ENCODE data around the gene ATP6V1E1.

ATP6V1E1 gene

GRCh38 chr22:17562906-17563870, 65.4 kb downstream of the ATP6V1E1 start, which contains the start of gene SLC25A18:
Gene SLC25A18, plus strand, starts transcription at chr22:17563498. Its CDS starts 16,447 bp downstream, at chr22:17579945.
- Histone ChIP-seq H3K9ac (ENCODE audit: low read length) (no peak within 1 kb of the TSS), H3K9me3 (ENCODE audit: low read length) (no peaks in the 10 kb centered on the region), H3K4me3 (ENCODE audit: low read depth in 1 of 2, low read length in 2 of 2) (peak within 1 kb of the TSS in 1 of 2 donors; percentile 47), H3K4me1 (ENCODE audit: insufficient read depth, low read length) (peaks cover 8% of the 10 kb centered on the region), H3K36me3 (ENCODE audit: insufficient read depth, low read length) (no peaks in the 10 kb centered on the region), H3K27me3 (ENCODE audit: control insufficient read depth in 1 of 2, insufficient read depth in 2 of 2, low read length in 2 of 2) (no peaks in the 10 kb centered on the region), H3K27ac (ENCODE audit: low read depth, low read length) (peak within 1 kb of the TSS; percentile 53)

DNA sequence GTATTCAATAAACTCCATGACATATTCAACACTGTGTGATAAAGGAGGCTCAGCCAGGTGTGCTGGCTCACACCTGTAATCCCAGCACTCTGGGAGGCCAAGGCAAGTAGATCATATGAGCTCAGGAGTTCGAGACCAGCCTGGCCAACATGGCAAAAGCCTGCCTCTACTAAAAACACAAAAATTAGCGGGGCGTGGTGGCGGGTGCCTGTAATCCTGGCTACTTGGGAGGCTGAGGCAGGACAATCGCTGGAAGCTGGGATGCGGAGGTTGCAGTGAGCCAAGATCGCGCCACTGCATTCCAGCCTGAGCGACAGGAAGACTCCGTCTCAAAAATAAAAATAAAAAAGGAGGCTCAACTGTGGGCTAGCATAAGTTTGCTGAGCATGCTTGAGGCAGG, 69.4 kb downstream of the ATP6V1E1 start:
- Histone ChIP-seq H3K9me3 (ENCODE audit: low read length) (no peaks in the 10 kb centered on the region), H3K4me3 (ENCODE audit: low read depth in 1 of 2, low read length in 2 of 2) (no peak overlapping the region), H3K36me3 (ENCODE audit: insufficient read depth, low read length) (no peaks in the 10 kb centered on the region), H3K27ac (ENCODE audit: low read depth, low read length) (no peak overlapping the region), H3K27me3 (ENCODE audit: control insufficient read depth in 1 of 2, insufficient read depth in 2 of 2, low read length in 2 of 2) (no peaks in the 10 kb centered on the region), H3K9ac (ENCODE audit: low read length) (no peak overlapping the region), H3K4me1 (ENCODE audit: insufficient read depth, low read length) (peaks cover 7% of the 10 kb centered on the region)

GRCh38 chr22:17554814-17555213, 73.7 kb downstream of the ATP6V1E1 start:
- Histone ChIP-seq H3K4me3 (ENCODE audit: low read depth in 1 of 2, low read length in 2 of 2) (no peak overlapping the region), H3K27ac (ENCODE audit: low read depth, low read length) (no peak overlapping the region), H3K27me3 (ENCODE audit: control insufficient read depth in 1 of 2, insufficient read depth in 2 of 2, low read length in 2 of 2) (no peaks in the 10 kb centered on the region), H3K4me1 (ENCODE audit: insufficient read depth, low read length) (peaks cover 8% of the 10 kb centered on the region), H3K9me3 (ENCODE audit: low read length) (no peaks in the 10 kb centered on the region), H3K9ac (ENCODE audit: low read length) (no peak overlapping the region), H3K36me3 (ENCODE audit: insufficient read depth, low read length) (no peaks in the 10 kb centered on the region)

- H3K27ac ChIP-seq (ENCODE audit: low read depth, low read length) = no peak overlapping the region
- H3K27me3 ChIP-seq (ENCODE audit: control insufficient read depth in 1 of 2, insufficient read depth in 2 of 2, low read length in 2 of 2) = no peaks in the 10 kb centered on the region
- H3K4me1 ChIP-seq (ENCODE audit: insufficient read depth, low read length) = peaks cover 8% of the 10 kb centered on the region
- H3K4me3 ChIP-seq (ENCODE audit: low read depth in 1 of 2, low read length in 2 of 2) = no peak overlapping the region
- no peak overlapping the region for H3K9ac ChIP-seq (ENCODE audit: low read length)
- H3K36me3 ChIP-seq (ENCODE audit: insufficient read depth, low read length) = no peaks in the 10 kb centered on the region
- H3K9me3 ChIP-seq (ENCODE audit: low read length) = no peaks in the 10 kb centered on the region
These were observed 75.8 kb downstream of the ATP6V1E1 start for GRCh38 chr22:17552737-17553136.

DNA sequence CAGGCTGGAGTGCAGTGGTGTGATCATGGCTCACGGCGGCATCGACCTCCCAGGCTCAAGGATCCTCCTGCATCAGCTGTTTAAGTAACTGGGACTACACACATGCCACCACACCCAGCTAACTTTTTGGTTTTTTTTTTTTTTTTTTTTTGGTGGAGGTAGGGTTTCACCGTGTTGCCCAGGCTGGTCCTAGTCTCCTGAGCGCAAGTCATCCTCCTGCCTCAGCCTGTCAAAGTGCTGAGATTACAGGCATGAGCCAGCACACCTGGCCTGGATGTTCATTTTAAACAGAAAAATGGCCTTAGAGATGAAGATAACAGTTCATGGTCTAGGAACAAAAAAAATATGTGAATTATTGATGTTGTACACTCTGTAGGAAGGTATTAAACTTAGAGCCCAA, 78.9 kb downstream of the ATP6V1E1 start:
- H3K4me1 ChIP-seq (ENCODE audit: insufficient read depth, low read length) = peaks cover 8% of the 10 kb centered on the region
- no peaks in the 10 kb centered on the region for H3K27me3 ChIP-seq (ENCODE audit: control insufficient read depth in 1 of 2, insufficient read depth in 2 of 2, low read length in 2 of 2)
- no peak overlapping the region for H3K4me3 ChIP-seq (ENCODE audit: low read depth in 1 of 2, low read length in 2 of 2)
- no peak overlapping the region for H3K27ac ChIP-seq (ENCODE audit: low read depth, low read length)
- H3K9me3 ChIP-seq (ENCODE audit: low read length) = no peaks in the 10 kb centered on the region
- H3K9ac ChIP-seq (ENCODE audit: low read length) = no peak overlapping the region
- H3K36me3 ChIP-seq (ENCODE audit: insufficient read depth, low read length) = no peaks in the 10 kb centered on the region

DNA sequence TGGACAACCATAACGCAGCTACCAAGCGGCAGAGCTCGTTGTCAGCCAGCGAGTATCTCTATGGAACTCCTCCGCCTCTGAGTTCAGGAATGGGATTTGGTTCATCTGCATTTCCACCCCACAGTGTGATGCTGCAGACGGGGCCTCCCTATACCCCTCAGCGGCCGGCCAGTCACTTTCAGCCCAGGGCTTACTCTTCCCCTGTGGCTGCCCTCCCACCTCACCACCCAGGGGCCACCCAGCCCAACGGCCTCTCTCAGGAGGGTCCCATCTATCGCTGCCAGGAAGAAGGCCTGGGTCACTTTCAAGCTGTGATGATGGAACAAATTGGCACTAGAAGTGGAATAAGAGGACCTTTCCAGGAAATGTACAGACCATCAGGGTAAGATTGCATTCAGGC, 79.4 kb downstream of the ATP6V1E1 start:
- H3K4me3 ChIP-seq (ENCODE audit: low read depth in 1 of 2, low read length in 2 of 2) = no peak overlapping the region
- H3K9ac ChIP-seq (ENCODE audit: low read length) = no peak overlapping the region
- H3K9me3 ChIP-seq (ENCODE audit: low read length) = no peaks in the 10 kb centered on the region
- H3K4me1 ChIP-seq (ENCODE audit: insufficient read depth, low read length) = peaks cover 8% of the 10 kb centered on the region
- H3K27ac ChIP-seq (ENCODE audit: low read depth, low read length) = no peak overlapping the region
- H3K27me3 ChIP-seq (ENCODE audit: control insufficient read depth in 1 of 2, insufficient read depth in 2 of 2, low read length in 2 of 2) = no peaks in the 10 kb centered on the region
- H3K36me3 ChIP-seq (ENCODE audit: insufficient read depth, low read length) = no peaks in the 10 kb centered on the region

DNA sequence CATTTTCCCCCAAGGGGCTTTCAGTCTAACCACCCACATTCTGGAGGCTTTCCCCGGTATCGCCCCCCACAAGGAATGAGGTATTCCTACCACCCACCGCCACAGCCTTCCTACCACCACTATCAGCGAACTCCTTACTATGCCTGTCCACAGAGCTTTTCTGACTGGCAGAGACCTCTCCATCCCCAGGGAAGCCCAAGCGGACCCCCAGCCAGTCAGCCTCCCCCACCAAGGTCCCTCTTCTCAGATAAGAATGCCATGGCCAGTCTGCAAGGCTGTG, 79.9 kb downstream of the ATP6V1E1 start:
- no peak overlapping the region for H3K4me3 ChIP-seq (ENCODE audit: low read depth in 1 of 2, low read length in 2 of 2)
- no peak overlapping the region for H3K27ac ChIP-seq (ENCODE audit: low read depth, low read length)
- H3K27me3 ChIP-seq (ENCODE audit: control insufficient read depth in 1 of 2, insufficient read depth in 2 of 2, low read length in 2 of 2) = no peaks in the 10 kb centered on the region
- H3K9ac ChIP-seq (ENCODE audit: low read length) = no peak overlapping the region
- peaks cover 8% of the 10 kb centered on the region for H3K4me1 ChIP-seq (ENCODE audit: insufficient read depth, low read length)
- no peaks in the 10 kb centered on the region for H3K9me3 ChIP-seq (ENCODE audit: low read length)
- H3K36me3 ChIP-seq (ENCODE audit: insufficient read depth, low read length) = no peaks in the 10 kb centered on the region

- no peaks in the 10 kb centered on the region for H3K27me3 ChIP-seq (ENCODE audit: control insufficient read depth in 1 of 2, insufficient read depth in 2 of 2, low read length in 2 of 2)
- H3K4me1 ChIP-seq (ENCODE audit: insufficient read depth, low read length) = peaks cover 8% of the 10 kb centered on the region
- no peaks in the 10 kb centered on the region for H3K9me3 ChIP-seq (ENCODE audit: low read length)
- H3K4me3 ChIP-seq (ENCODE audit: low read depth in 1 of 2, low read length in 2 of 2) = no peak overlapping the region
- no peak overlapping the region for H3K9ac ChIP-seq (ENCODE audit: low read length)
- H3K27ac ChIP-seq (ENCODE audit: low read depth, low read length) = no peak overlapping the region
- H3K36me3 ChIP-seq (ENCODE audit: insufficient read depth, low read length) = no peaks in the 10 kb centered on the region
These were observed 80.4 kb downstream of the ATP6V1E1 start for GRCh38 chr22:17548010-17548755.

GRCh38 chr22:17542452-17542851, 86.1 kb downstream of the ATP6V1E1 start:
- Histone ChIP-seq H3K9ac (ENCODE audit: low read length) (no peak overlapping the region), H3K27ac (ENCODE audit: low read depth, low read length) (no peak overlapping the region), H3K4me1 (ENCODE audit: insufficient read depth, low read length) (no peaks in the 10 kb centered on the region), H3K36me3 (ENCODE audit: insufficient read depth, low read length) (no peaks in the 10 kb centered on the region), H3K4me3 (ENCODE audit: low read depth in 1 of 2, low read length in 2 of 2) (no peak overlapping the region), H3K9me3 (ENCODE audit: low read length) (no peaks in the 10 kb centered on the region), H3K27me3 (ENCODE audit: control insufficient read depth in 1 of 2, insufficient read depth in 2 of 2, low read length in 2 of 2) (no peaks in the 10 kb centered on the region)
